Endothelial cell of umbilical vein (primary cell): ENCODE results near the gene FBXL13. TPM values are rescaled to one million over a fixed set of nuclear protein-coding genes. Genes with fewer than 3 reads are reported as not detected.

Source experiments
- BruUV-seq: library from RNA; stranded (reverse); fragments of 400-500 nt; replicated peaks from 2 replicates; lab custom pipeline; 2021; lab: Mats Ljungman, UMichigan
- CTCF ChIA-PET: fragments of 300-600, 350-600 bp; sonication (Branson Sonifier 250); formaldehyde crosslinking; loops from one replicate; lab custom pipeline; 2021; ENCODE audit warnings: antibody characterized with exemption, inconsistent platforms; lab: Charles Lee
- POLR2A ChIA-PET: fragments of 300-600, 350-600 bp; sonication (Branson Sonifier 250); formaldehyde crosslinking; loops from one replicate; lab custom pipeline; 2021; ENCODE audit warnings: antibody characterized with exemption, inconsistent platforms; lab: Charles Lee
- DNase-seq: peaks from one replicate; pipeline ENCODE4 v3.0.0-alpha.2; 2011; ENCODE audit warnings: low read depth, low spot score
- FAIRE-seq: peaks from 2 replicates; lab custom pipeline; 2011; peaks lifted over from hg19 to GRCh38; lab: Jason Lieb, UNC
- H2AFZ ChIP-seq: 2 replicates; pipeline ENCODE4 v1.6.0; 2012; ENCODE audit warnings: low read depth, low read length, control low read depth, inconsistent platforms
- H3K27ac ChIP-seq: 2 replicates; pipeline ENCODE4 v1.5.1; 2011; ENCODE audit warnings: low read depth, mild to moderate bottlenecking, control low read depth, low read length, moderate library complexity; ENCODE audit not compliant: insufficient read depth
- H3K27me3 ChIP-seq, 2 experiments: 2 replicates each; pipeline versions ENCODE4 v1.6.0 to v1.6.1; 2011; ENCODE audit warnings: low read length in 2 of 2, mixed read lengths in 1 of 2; ENCODE audit not compliant: control insufficient read depth in 2 of 2, insufficient read depth in 2 of 2
- H3K36me3 ChIP-seq, 2 experiments: 2 replicates in 1 of 2; 3 replicates in 1 of 2; pipeline ENCODE4 v1.5.1; 2011; ENCODE audit warnings: low read length in 2 of 2, mild to moderate bottlenecking in 1 of 2, moderate library complexity in 1 of 2; ENCODE audit not compliant: control insufficient read depth in 2 of 2, insufficient read depth in 2 of 2; ENCODE audit errors: extremely low read depth in 1 of 2
- H3K4me1 ChIP-seq: 3 replicates; pipeline ENCODE4 v1.5.1; 2011; ENCODE audit warnings: mild to moderate bottlenecking, low read length; ENCODE audit not compliant: control insufficient read depth, insufficient read depth; ENCODE audit errors: extremely low read depth
- H3K4me2 ChIP-seq: 2 replicates; pipeline ENCODE4 v1.6.1; 2011; ENCODE audit warnings: low read length, control low read depth, mixed read lengths; ENCODE audit not compliant: insufficient read depth
- H3K4me3 ChIP-seq, 3 experiments: fragments of 200-600 bp in 1 of 3; sonication (generic), shearing (Covaris generic) in 1 of 3; replicated peaks in 1 of 3; 2 replicates each; pipeline ENCODE4 v1.5.1; 2011 to 2016; ENCODE audit warnings: control low read depth in 3 of 3, low read length in 3 of 3, mild to moderate bottlenecking in 2 of 3, inconsistent platforms in 1 of 3, low read depth in 1 of 3, moderate library complexity in 1 of 3; ENCODE audit not compliant: insufficient read depth in 1 of 3
- H3K79me2 ChIP-seq: 2 replicates; pipeline ENCODE4 v1.6.0; 2012; ENCODE audit warnings: low read length, inconsistent platforms; ENCODE audit not compliant: control insufficient read depth, insufficient read depth
- H3K9ac ChIP-seq: replicated peaks from 2 replicates; pipeline ENCODE3; 2011; ENCODE audit warnings: low read length, control low read depth; ENCODE audit not compliant: insufficient read depth; ENCODE audit errors: extremely low read depth
- H3K9me1 ChIP-seq: replicated peaks from 3 replicates; pipeline ENCODE4 v1.6.0; 2011; ENCODE audit warnings: mild to moderate bottlenecking, low read length; ENCODE audit not compliant: control insufficient read depth, insufficient read depth; ENCODE audit errors: extremely low read depth
- H3K9me3 ChIP-seq: replicated peaks from 2 replicates; pipeline ENCODE4 v1.5.1; 2012; ENCODE audit warnings: low read length, inconsistent platforms; ENCODE audit not compliant: control insufficient read depth, insufficient read depth
- H4K20me1 ChIP-seq: replicated peaks from 2 replicates; pipeline ENCODE3; 2011; ENCODE audit warnings: mild to moderate bottlenecking, low read length; ENCODE audit not compliant: control insufficient read depth, insufficient read depth; ENCODE audit errors: extremely low read depth
- EZH2 ChIP-seq: IDR thresholded peaks from 2 replicates; pipeline ENCODE4 v1.6.1; 2012; ENCODE audit warnings: borderline replicate concordance, low read depth, mild to moderate bottlenecking, moderate library complexity, low read length, inconsistent platforms; ENCODE audit not compliant: severe bottlenecking
- FOS ChIP-seq: IDR thresholded peaks from 2 replicates; pipeline ENCODE4 v1.6.1; 2011; ENCODE audit warnings: mild to moderate bottlenecking, low read length, moderate library complexity, borderline replicate concordance; ENCODE audit not compliant: insufficient read depth
- GATA2 ChIP-seq: IDR thresholded peaks from 2 replicates; pipeline ENCODE4 v1.7.0; 2011; ENCODE audit warnings: low read depth, mild to moderate bottlenecking, moderate library complexity, mixed read lengths, low read length; ENCODE audit not compliant: insufficient read length, insufficient read depth
- JUN ChIP-seq: IDR thresholded peaks from 2 replicates; pipeline ENCODE4 v1.6.1; 2011; ENCODE audit warnings: borderline replicate concordance, low read depth; ENCODE audit not compliant: insufficient read length, insufficient read depth
- MAX ChIP-seq: IDR thresholded peaks from 2 replicates; pipeline ENCODE4 v1.6.1; 2011; ENCODE audit not compliant: insufficient read depth, insufficient read length
- MYC ChIP-seq: IDR thresholded peaks from one replicate; pipeline ENCODE4 v1.6.1; 2011; ENCODE audit warnings: mild to moderate bottlenecking, low read depth, low read length
- POLR2A ChIP-seq: IDR thresholded peaks from 2 replicates; pipeline ENCODE4 v1.6.1; 2012; ENCODE audit warnings: low read depth, mild to moderate bottlenecking, control low read depth, low read length
- POLR2AphosphoS5 ChIP-seq: IDR thresholded peaks from 2 replicates; pipeline ENCODE4 v1.6.1; 2012; ENCODE audit warnings: low read depth, mild to moderate bottlenecking, control low read depth, low read length, moderate library complexity; ENCODE audit not compliant: insufficient read depth
- dilution Hi-C: fragments of 300-500 bp; cut with MboI; formaldehyde crosslinking; loops from one replicate; pipeline ENCODE4 v1.15.0; 2019; ENCODE audit warnings: low sequenced_read_pairs; ENCODE audit not compliant: extremely low pct_ligation_motif_present
- intact Hi-C: fragments of 100-400 bp; cut with micrococcal nuclease; formaldehyde crosslinking; loops from one replicate; pipeline ENCODE4 v1.10.0; 2022
- polyA plus RNA-seq, 4 experiments: library from polyadenylated mRNA; depleted of rRNA in 3 of 4; stranded (reverse) in 3 of 4; unstranded in 1 of 4; fragments of >200 nt; gene quantifications; 2 replicates each; pipeline versions ENCODE4 v1.2.1 to v1.2.3, GENCODE V29; 2011 to 2012; ENCODE audit warnings: missing spikeins in 1 of 4
- total RNA-seq: library from RNA; stranded (reverse); gene quantifications from 2 replicates; pipeline ENCODE4 v1.2.3, GENCODE V29; 2021
- TF ChIP-seq, protein P1 (sequence below), 2 donors: IDR thresholded peaks; 1 replicate in 1 of 2; 2 replicates in 1 of 2; pipeline ENCODE4 v1.5.1; 2011; ENCODE audit warnings: low read length in 2 of 2, mild to moderate bottlenecking in 2 of 2, moderate library complexity in 2 of 2, control low read depth in 1 of 2, inconsistent platforms in 1 of 2, low read depth in 1 of 2; ENCODE audit not compliant: insufficient read depth in 1 of 2; ENCODE audit errors: extremely low read depth in 1 of 2

The FBXL13 gene
- total and polyA plus RNA-seq, 2 donors (not counting 3 experiments of a cell fraction or from before 2014, with no cell fraction given): 3.9 to 4.6 TPM

- FAIRE-seq (peak; percentile 43), DNase-seq (no peak)
- Histone ChIP-seq H3K9me1 (no peaks in the 10 kb centered on the region), H3K4me1 (peaks cover 7% of the 10 kb centered on the region), H3K9ac (no peak overlapping the region), H3K4me3 (no peak overlapping the region), H3K27ac (peak overlapping the region; percentile 1), H3K27me3 (no peaks in the 10 kb centered on the region), H4K20me1 (no peaks in the 10 kb centered on the region), H2AFZ (no peak overlapping the region), H3K4me2 (no peak overlapping the region), H3K36me3 (no peaks in the 10 kb centered on the region), H3K9me3 (no peaks in the 10 kb centered on the region), H3K79me2 (no peaks in the 10 kb centered on the region)
- intact Hi-C loops (no loop called here), dilution Hi-C loops (no loop called here)
- ChIA-PET POLR2A (no interaction called here), CTCF (no interaction called here)
- no TSS peak for BruUV-seq
- no peak for TF ChIP-seq MYC
- no peak for TF ChIP-seq JUN
- TF ChIP-seq, protein P1, sequence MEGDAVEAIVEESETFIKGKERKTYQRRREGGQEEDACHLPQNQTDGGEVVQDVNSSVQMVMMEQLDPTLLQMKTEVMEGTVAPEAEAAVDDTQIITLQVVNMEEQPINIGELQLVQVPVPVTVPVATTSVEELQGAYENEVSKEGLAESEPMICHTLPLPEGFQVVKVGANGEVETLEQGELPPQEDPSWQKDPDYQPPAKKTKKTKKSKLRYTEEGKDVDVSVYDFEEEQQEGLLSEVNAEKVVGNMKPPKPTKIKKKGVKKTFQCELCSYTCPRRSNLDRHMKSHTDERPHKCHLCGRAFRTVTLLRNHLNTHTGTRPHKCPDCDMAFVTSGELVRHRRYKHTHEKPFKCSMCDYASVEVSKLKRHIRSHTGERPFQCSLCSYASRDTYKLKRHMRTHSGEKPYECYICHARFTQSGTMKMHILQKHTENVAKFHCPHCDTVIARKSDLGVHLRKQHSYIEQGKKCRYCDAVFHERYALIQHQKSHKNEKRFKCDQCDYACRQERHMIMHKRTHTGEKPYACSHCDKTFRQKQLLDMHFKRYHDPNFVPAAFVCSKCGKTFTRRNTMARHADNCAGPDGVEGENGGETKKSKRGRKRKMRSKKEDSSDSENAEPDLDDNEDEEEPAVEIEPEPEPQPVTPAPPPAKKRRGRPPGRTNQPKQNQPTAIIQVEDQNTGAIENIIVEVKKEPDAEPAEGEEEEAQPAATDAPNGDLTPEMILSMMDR (IDR thresholded peaks at IDR 0.05; ENCODE audit: extremely low read depth in 1 of 2, insufficient read depth in 1 of 2, low read depth in 1 of 2, low read length in 2 of 2): no peak
- no peak for TF ChIP-seq MAX
- TF ChIP-seq POLR2AphosphoS5: no peak
- TF ChIP-seq POLR2A: no peak
- no peak for TF ChIP-seq GATA2
- TF ChIP-seq FOS: no peak
- no peak for TF ChIP-seq EZH2
Measured at GRCh38 chr7:102864958-102865357, 209.6 kb downstream of the FBXL13 start.
